ENCODE results near the gene ARHGAP36. TPM values are rescaled to one million over a fixed set of nuclear protein-coding genes. Genes with fewer than 3 reads are reported as not detected.

The ARHGAP36 gene
- polyA plus RNA-seq, 1 donor, result 522 TPM

DNA sequence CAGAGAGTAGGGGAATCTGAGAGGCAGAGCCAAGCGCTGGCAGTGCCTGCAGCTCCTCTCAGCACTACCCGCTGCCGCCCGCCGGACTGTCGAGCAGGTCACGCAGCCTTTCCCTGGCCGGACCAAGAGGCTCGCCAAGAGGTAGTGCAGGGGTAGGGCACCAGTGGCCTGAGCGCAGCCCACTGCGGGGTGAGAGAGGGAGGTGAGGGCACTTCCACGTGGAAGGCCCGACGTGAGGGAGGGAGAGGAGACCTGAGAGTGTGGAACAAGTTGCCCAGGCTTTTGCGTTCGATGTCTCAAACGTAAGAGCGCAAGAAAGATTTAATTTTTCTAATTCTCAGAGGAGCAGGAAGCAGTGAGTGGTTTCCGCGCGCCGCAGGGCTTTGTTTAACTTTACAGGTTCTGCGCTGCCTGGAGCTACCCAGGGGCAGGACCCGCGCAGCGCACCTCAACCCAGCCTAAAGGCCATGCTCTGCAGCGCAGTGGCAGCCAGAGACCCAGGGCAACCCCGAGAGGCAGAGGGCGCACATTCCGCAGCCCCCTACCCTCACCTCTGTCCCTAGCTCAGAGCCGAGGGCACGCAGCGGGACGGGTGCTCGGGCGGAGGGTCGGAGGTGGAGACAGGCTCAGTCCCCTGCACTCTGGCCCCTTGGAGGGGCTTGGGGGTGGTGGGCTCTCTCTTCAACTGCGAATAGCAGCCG, 14.9 kb downstream of the ARHGAP36 start:
- DNase-seq, result no peak

DNA sequence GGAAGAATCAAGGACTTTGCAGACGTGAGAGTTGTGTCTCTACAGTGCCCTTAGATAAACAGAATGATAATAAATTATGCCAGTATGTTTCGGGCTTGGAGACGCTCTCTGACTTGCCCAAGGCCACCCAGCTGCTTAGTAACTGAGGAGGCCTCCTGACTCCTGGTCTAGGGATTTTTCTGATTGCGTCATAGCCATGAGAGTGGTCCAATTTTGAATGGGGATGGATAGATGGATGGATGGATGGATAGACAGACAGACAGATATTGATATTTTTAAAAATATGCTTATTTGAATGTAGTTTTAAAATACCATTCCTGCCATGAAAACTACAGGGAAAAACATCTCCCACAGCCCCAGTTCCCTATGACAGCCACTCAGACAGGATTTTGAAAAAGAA, 15.5 kb downstream of the ARHGAP36 start:
- no peak for DNase-seq

DNA sequence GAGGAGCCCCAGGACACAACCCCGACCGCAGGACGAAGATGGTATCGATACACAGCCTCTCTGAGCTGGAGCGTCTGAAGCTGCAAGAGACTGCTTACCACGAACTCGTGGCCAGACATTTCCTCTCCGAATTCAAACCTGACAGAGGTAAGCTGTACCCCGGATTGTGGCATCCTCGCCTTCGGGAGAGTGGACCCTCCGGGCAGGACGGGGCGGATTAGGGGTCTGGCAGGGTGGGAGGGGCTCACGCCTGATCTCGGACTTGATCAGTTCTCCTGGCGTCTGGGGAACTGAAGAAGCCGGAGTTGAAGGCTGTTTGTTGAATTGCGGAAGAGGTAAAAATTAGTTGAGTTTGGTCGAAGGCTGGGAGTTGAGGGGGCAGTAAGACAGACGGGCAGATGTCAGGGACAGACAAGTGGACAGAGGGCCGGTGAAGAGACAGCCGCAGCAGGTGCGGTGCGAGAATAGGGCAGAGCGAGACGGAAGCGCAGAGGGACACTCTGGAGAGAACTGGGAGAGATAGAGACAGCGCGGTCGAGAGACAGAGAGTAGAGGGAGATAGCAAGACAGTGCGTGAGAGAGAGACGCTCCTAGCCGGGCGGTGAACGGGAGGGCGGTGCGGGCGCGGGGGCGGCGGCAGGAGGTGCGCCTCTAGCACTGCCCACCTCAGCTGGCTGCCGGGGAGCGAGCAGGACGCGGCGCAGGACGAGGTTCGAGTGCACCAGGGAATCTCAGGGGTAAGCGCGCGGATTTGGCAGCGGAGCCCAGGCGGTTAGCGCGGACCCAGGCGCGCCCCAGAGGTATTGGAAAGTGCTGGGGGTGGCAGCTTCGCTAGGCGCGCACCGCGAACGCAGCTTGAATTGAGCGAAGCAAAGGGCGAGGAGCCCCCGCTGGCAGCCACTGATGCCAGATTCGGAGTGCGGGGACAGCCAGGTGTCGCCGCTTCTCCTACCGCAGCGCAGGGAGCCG, 23.9 kb downstream of the ARHGAP36 start:
- no peak for DNase-seq

DNA sequence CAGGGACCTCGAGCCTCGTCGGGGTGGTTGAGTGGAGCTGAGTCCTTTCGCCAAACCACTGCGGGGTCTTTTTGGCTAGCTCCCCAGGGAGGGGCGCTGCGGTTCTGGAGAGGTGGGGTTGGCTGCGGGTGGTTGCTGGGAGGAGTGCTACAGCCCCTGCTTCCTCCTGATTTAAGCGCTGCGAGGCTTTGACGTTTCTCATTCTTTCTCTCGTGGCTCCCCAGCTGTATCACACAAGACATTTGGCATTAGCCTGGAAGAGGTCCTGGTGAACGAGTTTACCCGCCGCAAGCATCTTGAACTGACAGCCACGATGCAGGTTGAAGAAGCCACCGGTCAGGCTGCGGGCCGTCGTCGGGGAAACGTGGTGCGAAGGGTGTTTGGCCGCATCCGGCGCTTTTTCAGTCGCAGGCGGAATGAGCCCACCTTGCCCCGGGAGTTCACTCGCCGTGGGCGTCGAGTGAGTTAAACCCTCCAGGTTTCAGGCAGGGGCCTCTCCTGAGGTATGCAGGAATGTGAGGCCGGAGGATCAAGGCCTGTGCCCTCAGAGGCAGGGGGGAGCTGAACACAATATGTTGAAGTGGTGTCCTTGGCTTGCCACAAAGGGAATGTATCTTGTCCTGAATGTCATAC, 25.5 kb downstream of the ARHGAP36 start:
- DNase-seq, result no peak

GRCh38 chrX:131084145-131084544, 26.0 kb downstream of the ARHGAP36 start:
- no peak for DNase-seq

- DNase-seq, result no peak
Measured at GRCh38 chrX:131136776-131137175, 78.6 kb downstream of the ARHGAP36 start.

DNA sequence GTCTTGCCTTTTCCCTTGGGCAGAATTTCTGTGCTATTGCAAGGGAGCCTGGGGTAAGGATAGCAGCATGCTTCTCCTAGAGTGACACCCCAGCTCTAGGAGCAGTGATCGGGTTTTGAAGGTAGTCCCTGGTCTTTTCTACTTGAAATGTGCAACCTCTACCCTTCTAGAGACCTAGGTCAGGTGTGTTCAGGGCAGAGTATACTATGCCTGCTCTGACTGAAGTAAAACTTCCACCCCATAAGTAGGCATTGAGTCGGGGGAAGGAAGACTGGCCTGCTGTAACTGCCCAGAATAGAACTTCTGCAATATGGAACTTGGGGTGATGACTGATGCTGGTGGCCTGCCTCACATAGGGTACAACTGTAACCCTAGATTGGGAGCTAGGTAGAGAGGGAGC, 80.9 kb downstream of the ARHGAP36 start:
- DNase-seq, result no peak

Other genes with a start within 250 kb of the ARHGAP36 start
- 19.3 TPM for gene ENOX2, start 155.1 kb upstream of the ARHGAP36 start, polyA plus RNA-seq (ENCODE audit: insufficient read length)
- gene IGSF1, start 231.0 kb downstream of the ARHGAP36 start, polyA plus RNA-seq (ENCODE audit: insufficient read length), result 85.8 TPM

All from hindlimb muscle (tissue), 1 donor.